HG03432 (cell line): ENCODE data around the gene BCAT1.
"Not testable (repeated sequence)": the region's sequence is repeated elsewhere in the genome, so short reads cannot be mapped to it uniquely, and the experiment has no call there.

Experiments used
- ATAC-seq: cut with Tn5 transposase; IDR thresholded peaks from one replicate; pipeline ENCODE4 v1.9.1; 2021; ENCODE audit warnings: mild to moderate bottlenecking, moderate library complexity; ENCODE audit not compliant: unreplicated experiment

BCAT1 gene

GRCh38 chr12:24960222-24960855 lies 11.4 kb upstream of the BCAT1 start:
- ATAC-seq, result peak; percentile 87

DNA sequence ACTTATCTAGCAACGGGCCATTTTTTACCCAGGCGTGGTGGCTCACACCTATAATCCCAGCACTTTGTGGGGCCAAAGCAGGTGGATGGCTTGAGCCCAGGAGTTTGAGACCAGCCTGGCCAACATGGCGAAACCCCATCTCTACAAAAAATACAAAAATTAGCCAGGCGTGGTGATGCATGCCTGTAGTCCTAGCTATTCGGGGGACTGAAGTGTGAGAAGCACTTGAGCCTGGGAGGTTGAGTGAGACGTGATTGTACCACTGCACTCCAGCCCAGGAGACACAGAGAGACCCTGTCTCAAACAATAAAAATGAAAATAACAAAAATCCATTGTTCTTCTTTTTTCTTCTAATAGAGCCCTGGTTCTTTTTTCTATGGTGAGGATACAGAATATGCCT lies 7.5 kb upstream of the BCAT1 start:
- ATAC-seq, result not testable (repeated sequence)

DNA sequence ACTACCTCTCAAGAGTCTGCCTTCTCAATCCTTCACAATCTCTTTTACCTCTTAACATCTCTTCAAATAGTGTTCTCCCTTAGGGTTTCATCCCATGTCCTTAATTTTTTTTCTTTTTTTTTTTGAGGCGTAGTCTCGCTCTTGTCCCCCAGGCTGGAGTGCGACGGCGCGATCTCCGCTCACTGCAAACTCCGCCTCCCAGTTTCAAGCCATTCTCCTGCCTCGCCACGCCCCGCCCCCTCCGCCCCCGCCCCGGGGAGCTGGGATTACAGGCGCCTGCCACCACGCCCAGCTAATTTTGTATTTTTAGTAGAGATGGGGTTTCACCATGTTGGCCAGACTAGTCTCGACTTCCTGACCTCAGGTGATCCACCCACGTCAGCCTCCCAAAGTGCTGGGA lies 7.0 kb upstream of the BCAT1 start:
- no peak for ATAC-seq

DNA sequence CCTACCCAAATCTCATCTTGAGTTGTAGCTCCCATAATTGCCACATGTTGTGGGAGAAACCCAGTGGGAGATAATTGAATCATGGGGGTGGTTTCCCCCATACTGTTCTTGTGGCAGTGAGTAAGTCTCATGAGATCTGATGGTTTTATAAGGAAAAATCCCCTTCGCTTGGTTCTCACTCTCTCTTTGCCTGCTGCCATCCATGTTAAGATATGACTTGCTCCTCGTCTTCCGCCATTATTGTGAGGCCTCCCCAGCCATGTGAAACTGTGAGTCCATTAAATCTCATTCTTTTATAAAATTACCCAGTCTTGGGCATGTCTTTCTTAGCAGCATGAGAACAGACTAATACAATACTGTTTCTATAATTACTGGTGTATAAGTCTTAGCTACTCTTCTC lies 6.5 kb upstream of the BCAT1 start:
- ATAC-seq, result no peak

- ATAC-seq, result no peak
Measured at GRCh38 chr12:24954261-24954660, 5.4 kb upstream of the BCAT1 start.

DNA sequence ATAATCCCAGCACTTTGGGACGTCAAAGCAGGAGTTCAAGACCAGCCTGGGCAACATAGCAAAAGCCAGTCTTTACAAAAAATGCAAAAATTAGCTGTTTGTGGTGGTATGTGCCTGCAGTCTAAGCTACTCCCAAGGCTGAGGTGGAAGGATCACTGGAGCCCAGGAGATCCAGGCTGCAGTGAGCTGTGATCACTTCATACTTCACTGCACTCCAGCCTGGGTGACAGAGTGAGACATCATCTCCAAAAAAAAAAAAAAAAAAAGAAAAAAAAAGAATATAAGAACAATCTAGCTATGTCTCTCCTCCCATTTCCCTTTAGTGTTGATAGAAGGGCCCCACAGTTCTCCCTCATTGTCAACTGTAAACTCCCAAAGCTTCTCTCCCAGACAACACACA lies 3.5 kb upstream of the BCAT1 start:
- no peak for ATAC-seq

- ATAC-seq, result peak; percentile 41
Measured at GRCh38 chr12:24950231-24950834, 1.4 kb upstream of the BCAT1 start.

DNA sequence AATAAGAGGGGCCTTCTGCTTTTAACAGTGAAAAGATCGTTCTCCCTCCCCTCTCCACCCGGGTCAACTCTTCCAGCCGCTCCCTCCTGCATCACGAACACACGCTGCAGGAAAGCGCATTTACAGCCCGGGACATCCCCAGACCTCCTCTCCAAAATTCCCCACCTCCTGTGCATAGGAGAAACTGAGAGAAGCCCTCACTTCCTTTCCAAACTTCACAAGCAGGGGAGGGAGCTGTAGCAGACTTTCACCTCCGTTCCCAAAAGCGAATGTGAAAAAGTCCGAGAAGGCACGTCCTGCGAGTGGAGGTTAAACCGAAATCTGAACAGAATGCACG lies 513 bp downstream of the BCAT1 start:
- ATAC-seq, result peak; percentile 30

GRCh38 chr12:24947541-24948419 lies 1.1 kb downstream of the BCAT1 start:
- ATAC-seq, result no peak

GRCh38 chr12:24945845-24946244 lies 3.1 kb downstream of the BCAT1 start:
- ATAC-seq, result no peak

DNA sequence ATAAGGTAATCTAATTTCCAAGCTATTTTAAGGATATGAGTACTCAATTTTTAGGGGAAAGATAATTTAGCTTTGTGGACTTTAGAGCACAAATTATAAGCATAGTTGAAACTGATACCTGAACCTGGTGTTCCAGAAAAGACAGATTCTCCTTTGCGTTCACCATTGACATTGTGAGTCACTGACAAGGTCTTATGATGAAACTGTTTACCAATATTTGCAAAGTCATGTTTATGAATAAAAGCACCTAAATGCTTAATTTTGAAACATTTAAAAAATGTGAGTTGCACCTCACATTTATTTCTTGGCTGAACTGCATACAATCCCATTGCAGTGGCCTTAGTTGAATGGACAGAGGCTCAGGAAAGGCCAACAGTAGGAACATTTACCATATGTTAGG lies 3.9 kb downstream of the BCAT1 start:
- no peak for ATAC-seq

DNA sequence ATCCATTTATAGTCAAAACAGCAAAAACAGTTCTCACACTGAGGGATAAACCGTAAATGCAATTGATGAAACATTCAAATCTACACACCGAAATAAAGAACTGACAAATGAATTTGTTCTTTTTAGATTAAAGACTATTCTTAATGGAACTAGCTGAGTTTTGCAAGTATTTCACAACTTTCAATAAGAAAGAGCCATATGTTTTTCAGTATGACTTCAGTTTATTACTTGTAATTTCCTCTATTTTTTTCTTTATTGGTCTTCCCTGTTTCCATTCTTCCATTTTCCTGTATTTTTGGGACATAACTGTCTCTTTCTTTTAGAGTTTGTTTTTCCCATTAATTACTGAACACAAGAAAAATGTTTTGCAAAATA lies 4.3 kb downstream of the BCAT1 start:
- no peak for ATAC-seq

DNA sequence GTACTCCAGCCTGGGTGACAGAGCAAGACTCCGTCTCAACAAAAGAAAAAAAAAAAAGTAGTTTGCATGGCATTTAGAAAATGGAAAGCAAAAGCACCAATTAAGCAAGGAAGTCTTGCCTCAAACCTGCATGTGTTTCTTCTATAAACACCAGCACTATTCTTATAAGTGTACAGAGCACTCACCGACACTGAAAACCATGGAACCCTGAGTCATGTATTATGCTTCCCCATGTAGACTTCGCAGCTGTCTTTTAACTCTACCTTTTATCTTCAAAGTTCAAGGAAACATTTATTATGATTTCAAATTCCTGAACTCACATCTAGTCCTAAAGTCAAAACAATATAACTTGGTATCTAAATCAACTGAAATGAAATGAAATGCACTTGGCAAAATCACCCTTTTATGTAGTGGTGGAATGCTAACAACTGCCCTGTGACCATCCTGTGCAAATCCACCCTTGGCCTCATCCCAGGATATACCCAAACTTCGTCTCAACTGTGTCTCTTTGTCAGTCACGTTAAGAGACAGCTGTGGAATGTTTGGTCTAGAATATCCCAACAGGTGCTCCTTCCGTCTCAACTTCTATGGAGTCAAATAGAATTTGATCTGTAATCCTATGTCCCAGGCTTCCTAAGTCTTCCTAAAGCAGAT lies 4.8 kb downstream of the BCAT1 start:
- no peak for ATAC-seq

DNA sequence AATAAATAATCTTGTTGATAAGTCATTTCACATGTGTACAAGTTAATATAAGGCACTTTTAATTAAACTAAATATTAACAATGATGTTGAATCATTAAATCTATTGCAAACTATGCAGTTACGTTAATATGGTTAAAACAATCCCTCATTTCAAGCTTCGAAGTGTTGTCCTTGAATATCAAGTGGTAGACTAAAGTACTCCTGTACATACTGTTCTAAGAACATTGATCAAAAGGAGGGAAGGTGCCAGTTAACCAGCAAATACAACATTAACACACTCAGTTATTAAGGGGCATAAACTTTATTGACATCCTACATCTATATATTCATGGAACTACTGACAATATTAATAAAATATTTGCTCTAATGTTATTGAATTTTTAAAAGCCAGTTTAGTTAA lies 8.7 kb downstream of the BCAT1 start:
- ATAC-seq, result no peak

DNA sequence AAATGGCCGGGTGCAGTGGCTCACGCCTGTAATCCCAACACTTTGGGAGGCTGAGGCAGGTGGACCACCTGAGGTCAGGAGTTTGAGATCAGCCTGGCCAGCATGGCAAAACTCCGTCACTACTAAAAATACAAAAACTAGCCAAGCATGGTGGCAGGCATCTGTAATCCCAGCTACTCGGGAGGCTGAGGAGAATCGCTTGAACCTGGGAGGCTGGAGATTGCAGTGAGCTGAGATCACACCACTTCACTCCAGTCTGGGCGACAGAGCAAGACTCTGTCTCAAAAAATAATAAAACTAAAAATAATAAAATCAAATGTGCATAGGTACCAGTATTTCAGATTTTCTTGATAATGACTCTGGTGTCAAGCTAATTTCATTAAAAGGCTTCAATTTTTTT lies 9.3 kb downstream of the BCAT1 start:
- ATAC-seq, result not testable (repeated sequence)

- ATAC-seq, result no peak
Measured at GRCh38 chr12:24938341-24938740, 10.6 kb downstream of the BCAT1 start.

- no peak for ATAC-seq
Measured at GRCh38 chr12:24937553-24938244, 11.2 kb downstream of the BCAT1 start.

- ATAC-seq, result no peak
Measured at GRCh38 chr12:24933694-24934407, 15.1 kb downstream of the BCAT1 start.

- peak; percentile 95 for ATAC-seq
Measured at GRCh38 chr12:24931666-24932405, 17.1 kb downstream of the BCAT1 start.

GRCh38 chr12:24929953-24930352 lies 18.9 kb downstream of the BCAT1 start:
- no peak for ATAC-seq
